GM10248 (cell line): ENCODE measurements around the gene RANGAP1.

Source experiments
- CTCF ChIA-PET: fragments of 300-600 bp; sonication (Branson Sonifier 250); formaldehyde crosslinking; extraction: SDS; loops from one replicate; lab custom pipeline; 2021; ENCODE audit warnings: antibody characterized with exemption; lab: Yijun Ruan, JAX
- POLR2A ChIA-PET: fragments of 350-650 bp; sonication (Branson Sonifier 250); formaldehyde crosslinking; extraction: SDS; loops from one replicate; lab custom pipeline; 2020; ENCODE audit warnings: antibody characterized with exemption; lab: Yijun Ruan, JAX
- DNase-seq: peaks from one replicate; pipeline ENCODE4 v3.0.0; 2012; ENCODE audit errors: extremely low spot score
- CTCF ChIP-seq: IDR thresholded peaks from 2 replicates; pipeline ENCODE4 v1.5.1; 2012; ENCODE audit warnings: mild to moderate bottlenecking, low read depth; ENCODE audit errors: extremely low read depth, missing control alignments, control extremely low read depth

The RANGAP1 gene

GRCh38 chr22:41310336-41310735 lies 24.3 kb upstream of the RANGAP1 start:
- DNase-seq: no peak
- TF ChIP-seq CTCF: no peak
- ChIA-PET POLR2A (no interaction called here), CTCF (interaction anchor here (0.7 to 3.2 kb wide), 3 partner anchors 8 to 25 kb away, joined by 3 to 13 read pairs (median 3); partner anchors contain the start of genes RANGAP1 and ZC3H7B)

GRCh38 chr22:41308544-41308947 lies 22.6 kb upstream of the RANGAP1 start:
- no peak for DNase-seq
- CTCF ChIA-PET: no interaction called here
- no peak for TF ChIP-seq CTCF
- POLR2A ChIA-PET: no interaction called here

GRCh38 chr22:41308054-41308453 lies 22.1 kb upstream of the RANGAP1 start:
- no peak for TF ChIP-seq CTCF
- DNase-seq: no peak
- ChIA-PET POLR2A (no interaction called here), CTCF (no interaction called here)

- no peak for DNase-seq
- ChIA-PET CTCF (interaction anchor here (1.5 to 1.6 kb wide), 2 partner anchors 16 to 31 kb away, joined by 3 read pairs; no protein-coding TSS in a partner anchor), POLR2A (interaction anchor here (0.6 kb wide), 1 partner anchor 13 kb away, joined by 10 read pairs; no protein-coding TSS in a partner anchor)
- no peak for TF ChIP-seq CTCF
These were observed 19.7 kb upstream of the RANGAP1 start for GRCh38 chr22:41305646-41306045.

GRCh38 chr22:41302811-41303210 lies 16.8 kb upstream of the RANGAP1 start:
- ChIA-PET POLR2A (interaction anchor here (1.8 kb wide), 1 partner anchor 17 kb away, joined by 5 read pairs; the partner anchor contains the start of gene RANGAP1), CTCF (interaction anchor here (1.9 to 2.5 kb wide), 2 partner anchors 8 to 225 kb away, joined by 4 to 13 read pairs; no protein-coding TSS in a partner anchor)
- DNase-seq: no peak
- no peak for TF ChIP-seq CTCF

- POLR2A ChIA-PET: interaction anchor here (1.8 kb wide), 1 partner anchor 16 kb away, joined by 5 read pairs; the partner anchor contains the start of gene RANGAP1
- TF ChIP-seq CTCF: no peak
- CTCF ChIA-PET: interaction anchor here (0.7 to 2.5 kb wide), 7 partner anchors 9 to 373 kb away, joined by 3 to 13 read pairs (median 3); no protein-coding TSS in a partner anchor
- DNase-seq: peak; percentile 39
These were observed 16.2 kb upstream of the RANGAP1 start for GRCh38 chr22:41302021-41302767.
